OCI-LY3 (cell line): ENCODE results near the gene EARS2.
A peak's percentile ranks its signal among the peaks of the same experiment; 100 is the strongest.

ENCODE experiments used
- H2AFZ ChIP-seq: fragments of 200-600, 300-600 bp; shearing (Covaris generic); 2 replicates; pipeline ENCODE4 v1.6.0; 2014; ENCODE audit warnings: antibody characterized with exemption, low read depth, low read length
- H3K27ac ChIP-seq: fragments of 200-600, 300-600 bp; sonication (generic); 2 replicates; pipeline ENCODE4 v1.5.1; 2014; ENCODE audit warnings: mild to moderate bottlenecking, low read length, moderate library complexity, mixed read lengths
- H3K27me3 ChIP-seq: fragments of 200-600, 300-600 bp; sonication (generic); 2 replicates; pipeline ENCODE4 v1.6.1; 2014; ENCODE audit warnings: low read depth, low read length, mixed read lengths
- H3K36me3 ChIP-seq: fragments of 200-600, 300-600 bp; sonication (generic); replicated peaks from 2 replicates; pipeline ENCODE3; 2014; ENCODE audit warnings: low read depth, low read length, mixed read lengths
- H3K4me1 ChIP-seq: fragments of 300-600, 200-600 bp; sonication (generic); 2 replicates; pipeline ENCODE4 v1.6.1; 2014; ENCODE audit warnings: low read length, mixed read lengths
- H3K4me2 ChIP-seq: fragments of 200-600, 300-600 bp; sonication (generic); 2 replicates; pipeline ENCODE4 v1.6.1; 2014; ENCODE audit warnings: low read length, mixed read lengths
- H3K4me3 ChIP-seq: fragments of 300-600, 200-600 bp; sonication (generic); 2 replicates; pipeline ENCODE4 v1.5.1; 2014; ENCODE audit warnings: antibody characterized with exemption, mild to moderate bottlenecking, low read length, moderate library complexity
- H3K79me2 ChIP-seq: fragments of 300-600, 200-600 bp; shearing (Covaris generic); 2 replicates; pipeline ENCODE4 v1.6.1; 2014; ENCODE audit warnings: mild to moderate bottlenecking, low read length, mixed read lengths
- H3K9ac ChIP-seq: fragments of 300-600, 200-600 bp; shearing (Covaris generic); 2 replicates; pipeline ENCODE4 v1.6.0; 2014; ENCODE audit warnings: mild to moderate bottlenecking, low read length, moderate library complexity
- H3K9me3 ChIP-seq: fragments of 200-600, 300-600 bp; shearing (Covaris generic); 2 replicates; pipeline ENCODE4 v1.6.1; 2014; ENCODE audit warnings: low read length, mixed read lengths; ENCODE audit not compliant: insufficient read depth
- H4K20me1 ChIP-seq: fragments of 200-600, 300-600 bp; sonication (generic); 2 replicates; pipeline ENCODE4 v1.6.1; 2016; ENCODE audit warnings: low read length, mixed read lengths; ENCODE audit not compliant: insufficient read depth
- EZH2phosphoT487 ChIP-seq: fragments of 200-600 bp; shearing (Covaris generic); IDR thresholded peaks from 2 replicates; pipeline ENCODE4 v1.6.1; 2018; ENCODE audit warnings: antibody characterized with exemption, mixed run types, low read depth
- TF ChIP-seq, protein P1 (sequence below): fragments of 200-600, 300-600 bp; sonication (generic); IDR thresholded peaks from 2 replicates; pipeline ENCODE4 v1.5.1; 2014; ENCODE audit warnings: antibody characterized with exemption, low read length, low read depth

The EARS2 gene

DNA sequence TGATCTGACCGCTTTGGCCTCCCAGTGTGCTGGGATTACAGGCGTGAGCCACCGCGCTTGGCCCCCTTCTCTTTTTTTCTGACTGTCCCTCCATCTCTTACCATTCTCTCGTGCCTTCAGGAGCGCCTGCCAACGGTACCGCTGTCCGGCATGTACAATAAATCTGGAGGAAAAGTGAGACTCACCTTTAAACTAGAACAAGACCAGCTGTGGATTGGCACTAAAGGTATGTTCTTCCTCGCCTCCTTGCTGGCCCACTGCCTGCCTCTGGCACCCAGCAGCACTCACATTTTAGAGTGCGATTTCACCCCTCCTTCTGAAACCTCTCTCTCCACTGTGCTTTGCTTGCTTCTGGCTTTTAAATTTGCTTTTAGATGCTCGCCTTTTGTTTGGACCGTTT, 5.4 kb upstream of the EARS2 start:
- H3K4me3 ChIP-seq, result no peak overlapping the region
- H3K27me3 ChIP-seq, result no peaks in the 10 kb centered on the region
- H4K20me1 ChIP-seq, result no peaks in the 10 kb centered on the region
- TF ChIP-seq, protein P1, sequence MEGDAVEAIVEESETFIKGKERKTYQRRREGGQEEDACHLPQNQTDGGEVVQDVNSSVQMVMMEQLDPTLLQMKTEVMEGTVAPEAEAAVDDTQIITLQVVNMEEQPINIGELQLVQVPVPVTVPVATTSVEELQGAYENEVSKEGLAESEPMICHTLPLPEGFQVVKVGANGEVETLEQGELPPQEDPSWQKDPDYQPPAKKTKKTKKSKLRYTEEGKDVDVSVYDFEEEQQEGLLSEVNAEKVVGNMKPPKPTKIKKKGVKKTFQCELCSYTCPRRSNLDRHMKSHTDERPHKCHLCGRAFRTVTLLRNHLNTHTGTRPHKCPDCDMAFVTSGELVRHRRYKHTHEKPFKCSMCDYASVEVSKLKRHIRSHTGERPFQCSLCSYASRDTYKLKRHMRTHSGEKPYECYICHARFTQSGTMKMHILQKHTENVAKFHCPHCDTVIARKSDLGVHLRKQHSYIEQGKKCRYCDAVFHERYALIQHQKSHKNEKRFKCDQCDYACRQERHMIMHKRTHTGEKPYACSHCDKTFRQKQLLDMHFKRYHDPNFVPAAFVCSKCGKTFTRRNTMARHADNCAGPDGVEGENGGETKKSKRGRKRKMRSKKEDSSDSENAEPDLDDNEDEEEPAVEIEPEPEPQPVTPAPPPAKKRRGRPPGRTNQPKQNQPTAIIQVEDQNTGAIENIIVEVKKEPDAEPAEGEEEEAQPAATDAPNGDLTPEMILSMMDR, result no peak
- TF ChIP-seq EZH2phosphoT487, result no peak
- peaks cover 10% of the 10 kb centered on the region for H3K4me1 ChIP-seq
- no peak overlapping the region for H2AFZ ChIP-seq
- no peaks in the 10 kb centered on the region for H3K9me3 ChIP-seq
- peaks cover 42% of the 10 kb centered on the region for H3K79me2 ChIP-seq
- H3K36me3 ChIP-seq, result peaks cover 60% of the 10 kb centered on the region
- H3K27ac ChIP-seq, result no peak overlapping the region
- no peak overlapping the region for H3K4me2 ChIP-seq
- H3K9ac ChIP-seq, result no peak overlapping the region

DNA sequence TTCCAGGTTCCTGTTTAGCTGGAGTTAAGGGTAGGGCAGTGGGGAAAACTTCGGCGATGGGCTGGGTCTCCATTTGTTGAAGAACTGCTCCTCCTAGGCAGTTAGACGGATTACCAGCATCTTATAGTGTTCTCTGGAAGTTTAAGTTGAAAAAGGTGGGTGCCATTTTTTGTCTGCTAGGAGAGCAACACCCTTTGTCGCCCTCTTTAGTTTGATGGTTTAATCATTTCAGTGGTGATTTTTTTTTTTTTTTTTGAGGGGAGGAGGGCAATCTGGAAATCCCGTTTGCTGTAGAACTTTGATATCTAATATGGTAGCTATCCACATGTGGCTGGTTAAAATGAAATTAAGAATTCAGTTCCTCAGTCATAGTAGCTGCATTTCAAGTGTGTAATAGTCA, 4.4 kb upstream of the EARS2 start:
- Histone ChIP-seq H3K9ac (no peak overlapping the region), H3K27ac (no peak overlapping the region), H2AFZ (no peak overlapping the region), H3K36me3 (peaks cover 52% of the 10 kb centered on the region), H3K79me2 (peaks cover 46% of the 10 kb centered on the region), H3K4me1 (peaks cover 10% of the 10 kb centered on the region), H3K4me2 (no peak overlapping the region), H3K9me3 (no peaks in the 10 kb centered on the region), H4K20me1 (no peaks in the 10 kb centered on the region), H3K27me3 (no peaks in the 10 kb centered on the region), H3K4me3 (no peak overlapping the region)
- TF ChIP-seq, protein P1, result no peak; the same call in 1 of the 2 replicates
- TF ChIP-seq EZH2phosphoT487, result no peak

DNA sequence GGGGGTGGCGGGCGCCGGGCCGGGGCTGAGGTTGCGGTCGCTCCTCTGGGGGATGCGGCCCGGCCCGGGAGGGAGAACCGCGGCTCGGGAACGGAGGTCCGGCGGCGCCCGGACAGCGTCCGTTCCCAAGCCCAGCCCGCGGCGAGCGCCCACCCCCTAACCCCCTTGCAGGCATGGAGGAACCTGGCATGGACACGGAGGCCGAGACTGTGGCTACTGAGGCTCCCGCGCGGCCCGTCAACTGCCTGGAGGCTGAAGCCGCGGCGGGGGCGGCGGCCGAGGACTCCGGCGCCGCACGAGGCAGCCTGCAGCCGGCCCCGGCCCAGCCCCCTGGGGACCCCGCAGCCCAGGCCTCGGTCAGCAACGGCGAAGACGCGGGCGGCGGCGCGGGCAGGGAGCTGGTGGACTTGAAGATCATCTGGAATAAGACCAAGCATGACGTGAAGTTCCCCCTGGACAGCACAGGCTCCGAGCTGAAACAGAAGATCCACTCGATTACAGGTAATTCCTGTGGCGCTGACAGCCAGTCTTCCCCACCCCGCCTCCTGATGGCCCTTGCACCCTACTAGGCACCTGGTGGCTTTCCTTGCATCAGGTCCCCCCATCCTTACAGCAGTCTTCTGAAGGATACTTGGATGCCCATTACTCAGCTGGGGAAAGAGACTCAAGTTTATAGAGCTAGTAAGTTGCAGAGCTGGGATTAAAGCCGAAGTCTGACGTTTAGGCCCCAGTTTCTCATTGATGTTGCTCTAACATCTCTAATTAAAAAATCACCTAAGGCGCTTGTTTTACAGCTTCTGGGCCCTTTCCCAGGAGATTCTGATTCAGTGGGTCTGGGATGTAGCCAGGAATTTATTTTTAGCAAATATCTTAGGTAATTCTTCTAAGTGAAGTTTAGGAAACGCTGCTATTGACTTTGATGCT, 891 bp upstream of the EARS2 start:
- Histone ChIP-seq H3K4me1 (peaks cover 18% of the 10 kb centered on the region), H3K27me3 (no peaks in the 10 kb centered on the region), H2AFZ (no peak overlapping the region; the same call in 1 of the 2 replicates), H3K27ac (peak overlapping the region; percentile 74), H3K9ac (peak overlapping the region; percentile 73), H3K4me2 (peak overlapping the region; percentile 99), H3K36me3 (peaks cover 43% of the 10 kb centered on the region), H3K4me3 (peak overlapping the region; percentile 82), H3K79me2 (peaks cover 80% of the 10 kb centered on the region), H4K20me1 (no peaks in the 10 kb centered on the region), H3K9me3 (no peaks in the 10 kb centered on the region)
- TF ChIP-seq EZH2phosphoT487, result no peak
- TF ChIP-seq, protein P1, result no peak

DNA sequence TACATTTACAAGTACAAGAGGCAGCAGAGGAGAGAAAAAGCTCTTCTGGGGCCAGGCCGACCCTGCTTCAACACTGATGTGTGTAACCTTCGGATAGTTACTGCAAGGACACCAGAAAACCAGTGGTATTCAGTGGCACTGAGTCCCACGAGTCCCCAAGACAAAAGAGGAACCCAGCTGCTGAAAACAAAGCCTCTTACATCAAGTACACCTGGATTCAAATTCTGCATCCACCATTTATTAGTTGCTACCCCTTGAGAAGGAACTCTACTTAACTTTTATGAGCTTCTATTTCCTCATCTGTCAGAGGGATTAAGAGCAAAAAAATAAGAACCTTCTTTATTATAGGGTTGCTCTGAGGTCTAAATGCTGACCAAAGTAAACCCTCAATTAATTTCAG, 2.6 kb downstream of the EARS2 start:
- no peak overlapping the region for H3K9ac ChIP-seq
- peaks cover 36% of the 10 kb centered on the region for H3K36me3 ChIP-seq

More for the DNA sequence above, 2.6 kb downstream of the EARS2 start:
- H2AFZ ChIP-seq, result no peak overlapping the region
- no peak overlapping the region for H3K4me2 ChIP-seq
- no peak overlapping the region for H3K4me3 ChIP-seq
- H4K20me1 ChIP-seq, result no peaks in the 10 kb centered on the region
- no peak overlapping the region for H3K27ac ChIP-seq
- peaks cover 18% of the 10 kb centered on the region for H3K4me1 ChIP-seq
- peaks cover 59% of the 10 kb centered on the region for H3K79me2 ChIP-seq
- H3K27me3 ChIP-seq, result no peaks in the 10 kb centered on the region
- no peaks in the 10 kb centered on the region for H3K9me3 ChIP-seq
- TF ChIP-seq EZH2phosphoT487, result no peak
- TF ChIP-seq, protein P1, result no peak
